ENCODE results near the gene FAM131B.
"Not testable (repeated sequence)": the region's sequence is repeated elsewhere in the genome, so short reads cannot be mapped to it uniquely, and the experiment has no call there.

FAM131B gene

DNA sequence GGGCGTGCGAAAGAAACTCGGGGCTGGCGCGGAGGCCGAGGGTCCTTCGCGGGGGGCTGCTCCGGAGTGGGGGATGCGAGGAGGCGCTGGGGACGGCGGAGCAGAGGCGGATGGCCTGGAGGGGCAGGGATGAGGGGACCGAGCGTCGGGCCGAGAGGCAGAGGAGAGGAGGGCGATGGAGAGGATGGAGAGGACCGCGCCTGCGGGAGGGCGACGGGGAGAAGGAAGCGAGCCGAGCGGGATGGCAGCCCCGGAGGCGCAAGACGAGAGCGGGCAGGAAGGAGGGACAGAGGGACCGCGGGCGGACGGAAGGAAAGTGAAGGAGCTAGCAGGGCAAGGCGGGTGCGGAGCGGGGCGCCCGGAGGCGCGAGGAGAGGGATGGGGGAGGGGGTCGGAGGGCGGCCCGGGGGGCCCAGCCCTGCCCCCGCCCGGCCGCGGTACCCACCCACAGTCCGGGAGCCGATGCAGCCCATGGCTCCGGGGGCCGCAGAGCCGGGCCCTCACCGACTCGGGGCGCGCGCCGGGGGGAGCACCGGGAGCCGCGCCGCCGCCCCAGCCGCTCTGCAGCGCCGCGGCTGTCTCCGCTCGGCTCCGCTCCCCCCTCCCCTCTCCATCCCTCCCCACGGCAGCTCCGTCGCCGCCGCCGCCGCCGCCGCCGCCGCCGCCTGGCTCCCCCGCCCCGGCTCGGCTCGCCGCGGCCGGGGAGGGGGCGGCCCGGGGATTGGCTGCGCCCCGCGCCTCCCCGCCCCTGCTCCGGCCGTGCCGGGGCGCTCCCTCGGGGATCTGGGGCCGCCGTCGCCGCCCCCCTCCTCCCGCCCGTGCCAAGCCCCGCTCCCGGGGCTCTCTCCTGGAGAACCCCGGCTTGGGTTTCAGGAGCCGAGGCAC, at the start of gene FAM131B:
FAM131B (minus strand) TSS at position 583 of the 885 bp plus-strand sequence; CDS start at position 473, 110 bp downstream.
- DNase-seq (ENCODE audit: low read depth in 2 of 2): no peak

DNA sequence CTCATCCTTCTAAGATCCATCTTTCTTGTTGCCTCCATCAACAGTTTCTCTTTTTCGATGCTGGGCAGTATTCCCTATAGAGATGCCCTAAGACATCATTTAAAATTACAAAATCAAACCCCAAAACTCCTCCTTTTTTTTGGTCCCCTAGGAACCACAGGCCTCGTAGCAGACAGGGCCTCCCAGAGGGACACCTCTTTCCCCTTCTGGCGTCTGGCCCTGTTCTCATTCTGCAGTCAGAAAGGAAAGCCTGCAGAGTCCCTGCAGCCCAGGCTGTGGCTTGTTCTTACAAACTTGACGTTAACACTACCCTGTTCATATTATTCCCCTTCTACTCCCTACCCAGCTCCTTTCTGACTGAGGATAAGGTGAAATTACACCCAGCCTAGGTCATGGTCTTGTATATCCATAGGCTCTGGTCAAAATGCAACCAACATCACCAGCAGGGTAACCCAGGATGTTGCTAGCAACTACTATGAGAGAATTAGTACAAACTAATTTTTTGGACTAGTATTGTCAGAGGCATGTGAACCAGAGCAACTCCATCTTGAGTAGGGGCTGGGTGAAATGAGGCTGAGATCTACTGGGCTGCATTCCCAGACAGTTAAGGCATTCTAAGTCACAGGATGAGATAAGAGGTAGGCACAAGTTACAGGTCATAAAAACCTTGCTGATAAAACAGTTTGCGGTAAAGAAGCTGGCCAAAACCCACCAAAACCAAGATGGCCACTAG, 49.6 kb upstream of the FAM131B start:
- no peak for DNase-seq (ENCODE audit: low read depth in 2 of 2)

DNA sequence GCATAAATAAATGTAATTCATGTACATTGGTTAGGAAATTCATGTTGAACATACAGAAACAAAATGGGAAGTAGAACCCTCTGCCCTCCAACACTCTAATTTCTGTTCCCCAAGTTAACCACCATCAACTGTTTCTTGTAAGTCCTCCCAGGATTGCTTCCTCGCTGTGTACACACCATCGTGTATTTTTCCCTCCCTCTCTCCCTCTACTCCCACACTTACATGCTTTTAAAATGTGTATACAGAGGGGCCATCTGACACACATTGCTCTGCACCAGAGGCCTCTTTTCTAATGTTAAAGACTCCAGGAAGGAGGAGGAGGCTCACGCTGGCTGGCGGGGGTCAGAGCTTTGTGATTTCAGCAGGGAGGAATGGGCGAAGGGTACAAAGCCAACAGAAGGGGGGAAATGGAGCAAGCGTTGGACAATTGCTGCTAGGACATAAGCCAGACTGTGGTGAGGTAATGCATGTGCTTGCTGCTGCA, 48.0 kb upstream of the FAM131B start:
- DNase-seq (ENCODE audit: low read depth in 2 of 2): no peak

DNA sequence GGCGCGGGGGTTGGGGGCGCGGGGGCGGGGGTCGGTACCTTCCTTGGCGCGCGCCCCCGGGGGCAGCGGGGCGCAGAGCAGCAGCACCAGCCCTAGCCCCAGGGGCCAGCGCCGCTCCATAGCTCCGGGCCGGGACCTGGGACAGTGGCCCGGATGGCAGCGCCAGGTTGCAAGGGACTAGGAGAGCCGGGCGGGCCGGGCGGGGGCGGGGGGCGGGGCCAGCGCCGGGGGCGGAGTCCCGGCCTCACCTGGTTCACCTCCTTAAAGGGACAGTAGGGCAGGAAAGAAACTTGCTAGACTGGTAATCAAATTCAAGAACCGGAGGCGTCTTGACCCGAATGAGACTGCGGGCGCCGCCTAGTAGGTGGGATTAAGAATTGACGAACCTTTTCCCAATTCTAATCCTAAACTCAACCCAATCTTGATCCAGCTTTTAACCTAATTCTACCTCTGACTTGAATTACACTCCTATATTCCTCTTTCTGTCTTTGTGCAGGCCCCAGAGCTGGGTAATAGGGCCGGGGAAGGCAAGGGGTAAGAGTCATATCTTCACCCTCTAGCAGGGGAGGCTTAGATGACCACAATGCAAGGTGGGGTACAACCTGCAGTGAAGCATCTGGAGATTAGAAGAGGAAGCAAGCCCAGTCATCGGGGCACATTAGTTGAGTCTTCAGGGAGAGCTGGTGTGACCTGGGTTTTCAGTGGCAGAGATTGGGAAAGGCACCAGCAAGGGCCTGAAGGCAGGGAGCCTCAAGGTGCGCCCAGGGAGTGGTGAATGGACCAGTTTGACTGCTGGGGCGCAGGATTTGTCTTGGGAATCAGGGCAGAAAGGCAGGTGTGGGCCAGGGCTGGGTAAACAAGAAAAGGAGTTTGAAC, 46.4 kb upstream of the FAM131B start, which contains the start of gene EPHA1:
EPHA1 (minus strand) TSS at position 171 of the 876 bp plus-strand sequence; CDS start at position 120, 51 bp downstream.
- DNase-seq (ENCODE audit: low read depth in 2 of 2): no peak

GRCh38 chr7:143408252-143408685, 45.8 kb upstream of the FAM131B start:
- DNase-seq (ENCODE audit: low read depth in 2 of 2): no peak

- DNase-seq (ENCODE audit: low read depth in 2 of 2): no peak
Observed at GRCh38 chr7:143407287-143408251, 45.1 kb upstream of the FAM131B start.

DNA sequence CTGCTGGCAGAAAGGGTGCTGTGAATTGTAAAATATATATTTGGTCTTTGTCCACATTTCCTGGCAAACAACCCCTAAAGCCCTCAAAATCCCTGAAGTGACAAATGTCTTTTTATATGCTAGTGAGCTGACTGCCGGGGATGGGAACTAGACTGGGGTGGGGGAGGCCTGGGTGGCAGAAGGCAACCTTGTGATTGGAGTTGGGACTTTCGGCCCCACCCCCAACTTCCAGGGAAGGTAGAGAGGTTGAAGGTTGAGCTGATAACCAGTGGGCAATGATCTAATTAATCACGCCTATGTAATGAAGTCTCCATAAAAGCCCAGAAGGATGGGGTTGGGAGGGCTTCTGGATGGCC, 43.5 kb upstream of the FAM131B start:
- no peak for DNase-seq (ENCODE audit: low read depth in 2 of 2)

GRCh38 chr7:143405173-143406001, 42.9 kb upstream of the FAM131B start:
- DNase-seq (ENCODE audit: low read depth in 2 of 2): no peak

DNA sequence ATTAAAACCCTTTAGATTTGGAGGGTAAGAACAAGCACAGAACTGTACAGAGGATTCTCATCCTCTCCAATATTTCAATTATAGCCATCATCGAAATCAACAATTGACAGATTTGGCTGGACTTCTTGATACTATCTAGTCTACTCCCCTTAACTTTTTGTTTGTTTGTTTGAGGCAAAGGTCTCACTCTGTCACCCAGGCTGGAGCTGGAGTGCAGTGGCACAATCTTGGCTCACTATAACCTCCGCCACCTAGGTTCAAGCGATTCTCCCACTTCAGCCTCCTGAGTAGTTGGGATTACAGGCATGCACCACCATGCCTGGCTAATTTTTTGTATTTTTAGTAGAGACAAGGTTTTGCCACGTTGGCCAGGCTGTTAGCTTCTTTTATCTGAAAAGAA, 39.7 kb upstream of the FAM131B start:
- not testable (repeated sequence) for DNase-seq (ENCODE audit: low read depth in 2 of 2)

DNA sequence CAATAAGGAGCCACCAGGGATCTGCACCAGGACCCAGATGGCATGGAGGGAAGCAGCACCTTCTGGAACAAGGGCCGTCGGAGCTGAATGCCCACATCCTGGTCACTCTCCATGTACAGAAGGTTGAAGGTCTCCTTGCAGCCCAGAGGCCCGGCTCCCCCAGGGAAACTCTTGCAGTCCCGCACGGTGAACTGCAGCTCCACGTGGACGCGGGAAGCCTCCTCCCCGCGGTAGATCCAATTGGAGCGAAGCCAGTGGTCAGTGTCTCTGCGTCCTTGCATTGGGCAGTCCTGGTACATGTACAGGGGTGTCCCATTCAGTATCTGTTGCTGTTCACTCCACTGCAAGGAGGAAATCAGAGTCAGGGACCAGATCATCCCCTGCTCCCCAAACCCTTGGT, 38.8 kb upstream of the FAM131B start:
- DNase-seq (ENCODE audit: low read depth in 2 of 2): no peak

DNA sequence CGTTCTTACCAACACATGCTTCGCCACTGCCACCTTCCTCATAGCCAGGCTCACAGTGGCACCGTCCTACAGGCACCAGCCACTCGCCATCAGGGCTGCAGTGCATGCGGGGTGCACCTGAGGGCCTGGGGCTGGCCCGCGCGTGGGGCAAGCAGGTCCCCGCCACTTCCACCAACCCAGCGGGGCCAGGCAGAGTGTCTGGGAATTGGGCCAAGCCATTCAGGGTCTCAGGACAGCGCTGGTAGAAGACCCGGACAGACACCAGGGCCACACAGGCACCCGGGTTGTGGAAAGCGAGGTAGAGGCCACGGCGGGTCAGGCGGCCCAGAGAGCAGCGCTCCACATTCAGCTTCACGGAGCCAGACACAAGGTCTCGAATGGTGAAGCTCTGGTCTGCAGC, 37.1 kb upstream of the FAM131B start:
- no peak for DNase-seq (ENCODE audit: low read depth in 2 of 2)

DNA sequence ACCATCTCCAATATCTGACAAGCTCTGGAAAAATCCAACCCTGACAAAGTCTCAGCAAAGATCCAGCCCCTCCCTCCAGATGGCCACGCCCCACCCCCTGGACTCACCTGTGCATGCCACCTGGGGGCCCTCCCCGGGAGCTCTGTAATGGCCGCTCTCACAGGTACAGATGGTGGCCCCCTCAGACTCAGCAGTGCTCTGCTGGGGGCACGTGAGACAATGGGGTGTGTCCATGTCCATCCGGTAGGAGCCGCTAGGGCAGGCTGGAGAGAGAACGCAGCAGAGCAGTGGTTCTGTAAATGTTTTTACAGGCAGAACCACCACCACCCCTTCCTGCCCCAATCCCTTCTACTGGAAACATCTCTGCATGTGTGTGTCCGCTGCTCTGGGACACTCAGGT, 36.6 kb upstream of the FAM131B start:
- no peak for DNase-seq (ENCODE audit: low read depth in 2 of 2)

GRCh38 chr7:143398616-143399015, 36.1 kb upstream of the FAM131B start:
- DNase-seq (ENCODE audit: low read depth in 2 of 2): no peak

DNA sequence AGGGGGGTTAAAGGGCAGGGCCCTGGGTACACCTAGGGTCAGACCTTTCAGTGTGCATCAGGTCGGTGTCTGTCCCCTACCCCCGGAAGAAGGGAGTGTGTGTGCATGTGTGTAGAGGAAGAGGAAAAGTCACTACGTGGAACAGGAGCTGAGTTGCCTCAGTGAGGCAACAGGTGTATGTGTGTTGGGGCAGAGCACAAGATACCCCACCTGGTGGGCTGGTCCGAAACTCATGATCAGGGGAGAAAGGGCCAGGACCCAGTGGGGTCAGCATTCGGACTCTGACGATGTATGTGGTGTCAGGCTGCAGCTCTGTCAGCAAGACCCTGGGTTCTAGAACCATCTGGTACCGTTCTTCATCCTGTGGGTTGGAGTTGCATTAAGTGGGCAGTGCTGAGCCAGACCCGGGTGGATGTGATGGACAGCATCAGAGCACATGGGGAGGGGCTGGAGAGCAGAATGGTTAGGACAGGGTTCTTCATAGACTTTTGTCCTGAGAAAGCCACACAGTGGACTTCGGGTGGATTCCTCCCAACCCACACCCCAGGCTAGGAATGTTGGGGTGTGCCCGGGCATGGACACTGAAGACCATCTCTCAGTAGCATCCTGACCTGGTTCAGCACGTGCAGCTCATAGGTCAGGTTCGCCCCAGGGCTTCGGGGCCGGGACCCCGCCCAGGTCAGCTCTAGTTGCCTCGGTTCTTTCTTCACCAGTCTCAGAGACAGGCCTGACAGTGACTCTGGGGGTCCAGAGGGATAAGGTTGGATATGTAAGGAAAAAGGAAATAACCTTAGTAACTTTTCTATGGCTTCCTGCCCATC, 35.4 kb upstream of the FAM131B start:
- no peak for DNase-seq (ENCODE audit: low read depth in 2 of 2)

DNA sequence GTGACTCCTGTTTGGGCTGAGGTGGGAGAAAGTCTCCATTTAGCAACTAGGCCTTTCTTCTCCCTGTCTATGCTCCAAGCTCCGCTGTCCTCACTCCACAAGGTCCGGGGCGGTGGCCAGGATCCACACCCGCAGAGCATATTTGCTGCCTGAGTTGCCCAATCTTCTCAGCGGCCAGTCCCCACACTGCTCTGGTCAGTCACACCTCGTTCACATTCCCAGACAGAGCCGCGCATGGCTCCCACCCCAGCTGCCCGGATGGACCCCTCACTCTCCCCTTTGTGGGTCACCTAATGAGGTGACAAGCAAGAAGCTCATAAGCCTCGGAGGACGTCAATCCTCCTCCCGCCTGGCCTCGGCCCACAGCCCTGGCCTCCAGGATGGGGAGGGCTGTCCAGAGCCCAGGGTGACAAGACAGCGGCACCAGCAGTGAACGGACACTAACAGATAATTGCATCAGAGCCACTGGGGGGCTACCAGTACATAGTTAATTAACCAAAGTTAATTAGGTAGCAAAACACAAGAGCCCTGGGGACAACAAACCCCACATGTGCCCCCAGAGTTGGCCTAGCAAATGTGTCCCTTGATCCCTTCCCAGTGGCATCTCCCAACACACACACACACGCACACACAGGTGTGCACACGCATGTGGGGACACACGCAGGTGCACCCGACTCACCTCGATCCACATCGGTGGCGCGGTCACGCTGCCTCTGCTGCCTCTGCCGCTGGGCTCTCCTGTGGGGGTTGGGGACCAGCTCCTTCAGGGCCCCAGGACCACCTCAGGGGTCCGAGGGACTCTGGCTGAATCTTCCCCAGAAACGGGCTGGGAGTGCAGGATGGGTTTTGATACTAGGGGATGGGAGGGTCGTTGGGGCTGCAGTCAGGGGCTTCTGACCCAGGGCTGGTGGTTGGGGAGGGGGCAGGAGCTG, 34.4 kb upstream of the FAM131B start:
- no peak for DNase-seq (ENCODE audit: low read depth in 2 of 2)

GRCh38 chr7:143396182-143396581, 33.7 kb upstream of the FAM131B start:
- no peak for DNase-seq (ENCODE audit: low read depth in 2 of 2)
